Suprapubic skin (tissue), 4 donors: ENCODE measurements around the gene FNDC3A. TPM values are rescaled to one million over a fixed set of nuclear protein-coding genes. Genes with fewer than 3 reads are reported as not detected.

ENCODE experiments used
- DNase-seq, 2 donors: peaks; one replicate each; pipeline ENCODE4 v3.0.0-alpha.2; 2019; ENCODE audit warnings: low spot score in 2 of 2
- H3K27ac ChIP-seq: fragments of 200-600 bp; sonication (generic); one replicate; pipeline ENCODE4 v1.5.1; 2019
- H3K27me3 ChIP-seq: fragments of 200-600 bp; sonication (generic); one replicate; pipeline ENCODE4 v1.5.1; 2019
- H3K36me3 ChIP-seq: fragments of 200-600 bp; sonication (generic); one replicate; pipeline ENCODE4 v1.5.1; 2019
- H3K4me1 ChIP-seq: fragments of 200-600 bp; sonication (generic); one replicate; pipeline ENCODE4 v1.5.1; 2019
- H3K4me3 ChIP-seq: fragments of 200-600 bp; sonication (generic); one replicate; pipeline ENCODE4 v1.5.1; 2019; ENCODE audit warnings: mild to moderate bottlenecking
- H3K9me3 ChIP-seq: fragments of 200-600 bp; sonication (generic); one replicate; pipeline ENCODE4 v1.5.1; 2019
- EP300 ChIP-seq: sonication (generic); formaldehyde crosslinking; IDR thresholded peaks from one replicate; pipeline ENCODE4 v1.6.1; 2017; ENCODE audit warnings: antibody characterized with exemption
- POLR2A ChIP-seq, 2 donors: fragments of 450-650 bp; IDR thresholded peaks; one replicate each; pipeline ENCODE4 v1.6.1; 2017; ENCODE audit warnings: antibody characterized with exemption in 2 of 2, mild to moderate bottlenecking in 2 of 2, moderate library complexity in 2 of 2
- POLR2AphosphoS5 ChIP-seq, 3 donors: sonication (generic); formaldehyde crosslinking; IDR thresholded peaks; one replicate each; pipeline ENCODE4 v1.6.1; 2017; ENCODE audit warnings: antibody characterized with exemption in 3 of 3
- WGBS: methylation state at CpG from one replicate; pipeline ENCODE4 v1.1.5; 2018; 5-methylcytosine and 5-hydroxymethylcytosine counted together
- total RNA-seq, 4 donors: library from RNA; depleted of rRNA; stranded (reverse); fragments of >200 nt; gene quantifications; one replicate each; pipeline ENCODE4 v1.1.0, GENCODE V29; 2016
- TF ChIP-seq, protein P1 (sequence below), 2 donors: fragments of 200-600 bp in 1 of 2; fragments of 450-650 bp in 1 of 2; sonication (generic) in 1 of 2; IDR thresholded peaks; one replicate each; pipeline ENCODE4 v1.5.1; 2016 to 2019; ENCODE audit warnings: antibody characterized with exemption in 2 of 2, mild to moderate bottlenecking in 1 of 2, moderate library complexity in 1 of 2

Gene FNDC3A
- total RNA-seq, 4 donors from 2014 or later = 19.9 to 30.7 (median 24.9) TPM

DNA sequence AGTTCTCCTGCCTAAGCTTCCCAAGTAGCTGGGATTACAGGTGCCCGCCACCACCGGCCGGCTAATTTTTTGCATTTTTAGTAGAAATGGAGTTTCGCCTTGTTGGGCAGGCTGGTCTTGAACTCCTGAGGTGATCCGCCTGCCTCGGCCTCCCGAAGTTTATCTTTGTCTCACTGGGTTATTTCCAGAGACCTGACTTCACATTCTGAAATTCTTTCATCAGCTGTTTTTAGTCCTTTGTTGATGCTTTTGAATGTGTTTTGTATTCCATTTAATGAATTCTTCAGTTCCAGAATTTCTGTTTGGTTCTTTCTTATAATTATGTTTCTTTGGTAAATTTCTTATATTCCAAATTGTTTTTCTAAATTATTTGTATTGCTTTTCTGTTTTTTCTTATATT is 189.0 kb downstream of the FNDC3A start:
- WGBS = 95% methylated on average over 7 of the region's 7 CpGs
- peaks cover 30% of the 10 kb centered on the region for H3K36me3 ChIP-seq
- no peaks in the 10 kb centered on the region for H3K27me3 ChIP-seq
- H3K4me3 ChIP-seq = no peak overlapping the region
- no peak for TF ChIP-seq POLR2A (IDR thresholded peaks at IDR 0.05)
- no peak for TF ChIP-seq POLR2AphosphoS5 (IDR thresholded peaks at IDR 0.05)
- no peak for TF ChIP-seq EP300
- TF ChIP-seq, protein P1, sequence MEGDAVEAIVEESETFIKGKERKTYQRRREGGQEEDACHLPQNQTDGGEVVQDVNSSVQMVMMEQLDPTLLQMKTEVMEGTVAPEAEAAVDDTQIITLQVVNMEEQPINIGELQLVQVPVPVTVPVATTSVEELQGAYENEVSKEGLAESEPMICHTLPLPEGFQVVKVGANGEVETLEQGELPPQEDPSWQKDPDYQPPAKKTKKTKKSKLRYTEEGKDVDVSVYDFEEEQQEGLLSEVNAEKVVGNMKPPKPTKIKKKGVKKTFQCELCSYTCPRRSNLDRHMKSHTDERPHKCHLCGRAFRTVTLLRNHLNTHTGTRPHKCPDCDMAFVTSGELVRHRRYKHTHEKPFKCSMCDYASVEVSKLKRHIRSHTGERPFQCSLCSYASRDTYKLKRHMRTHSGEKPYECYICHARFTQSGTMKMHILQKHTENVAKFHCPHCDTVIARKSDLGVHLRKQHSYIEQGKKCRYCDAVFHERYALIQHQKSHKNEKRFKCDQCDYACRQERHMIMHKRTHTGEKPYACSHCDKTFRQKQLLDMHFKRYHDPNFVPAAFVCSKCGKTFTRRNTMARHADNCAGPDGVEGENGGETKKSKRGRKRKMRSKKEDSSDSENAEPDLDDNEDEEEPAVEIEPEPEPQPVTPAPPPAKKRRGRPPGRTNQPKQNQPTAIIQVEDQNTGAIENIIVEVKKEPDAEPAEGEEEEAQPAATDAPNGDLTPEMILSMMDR (IDR thresholded peaks at IDR 0.05) = no peak
- no peaks in the 10 kb centered on the region for H3K4me1 ChIP-seq
- DNase-seq = no peak
- H3K27ac ChIP-seq = no peak overlapping the region
- peaks cover 16% of the 10 kb centered on the region for H3K9me3 ChIP-seq

DNA sequence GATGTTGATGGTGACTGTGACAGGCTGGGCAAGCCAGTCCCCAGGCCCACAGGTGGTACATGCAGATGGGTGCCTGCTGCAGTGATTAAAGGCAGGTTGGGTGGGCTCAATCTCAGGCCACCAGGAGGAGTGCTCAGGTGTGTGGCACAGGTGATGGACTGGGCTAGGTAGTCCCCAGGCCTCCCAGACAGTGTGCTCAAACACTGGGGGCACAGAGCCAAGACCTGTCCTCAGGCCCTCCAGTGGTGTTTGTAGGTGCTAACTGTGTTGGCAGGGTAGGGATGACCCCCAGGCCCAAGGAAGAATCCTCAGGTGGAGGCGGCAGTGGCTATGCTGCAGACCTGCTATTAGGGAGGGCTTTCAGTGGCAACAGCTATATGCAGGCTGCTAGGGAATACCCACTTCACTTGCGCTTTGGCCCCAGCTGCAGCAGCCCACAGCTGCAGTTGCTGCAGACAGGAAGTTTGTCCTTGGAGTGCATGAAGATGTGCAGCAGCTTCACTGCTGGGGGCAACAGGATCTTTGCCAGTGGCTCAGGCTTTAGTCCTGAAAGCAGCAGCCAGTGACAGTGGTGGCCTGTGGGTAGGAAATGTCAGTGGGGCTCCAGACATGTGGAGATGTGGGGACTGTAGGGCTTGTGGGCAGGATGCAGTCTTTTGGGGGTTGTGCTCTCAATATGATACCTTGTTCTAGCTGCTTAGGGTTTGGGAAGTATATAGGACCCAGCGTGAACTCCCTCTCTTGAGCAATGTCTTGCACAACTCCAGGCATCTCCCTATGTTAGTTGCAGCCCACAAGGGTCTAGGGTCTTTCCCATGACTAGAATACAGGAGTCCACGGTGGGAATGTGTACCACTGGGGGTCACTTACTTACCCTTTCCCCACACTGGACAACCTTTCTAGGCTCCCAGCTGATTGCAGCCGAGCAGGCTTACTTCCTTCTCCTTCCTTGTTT is 190.4 kb downstream of the FNDC3A start:
- H3K36me3 ChIP-seq = peaks cover 30% of the 10 kb centered on the region
- no peak for TF ChIP-seq POLR2AphosphoS5 (IDR thresholded peaks at IDR 0.05)
- no peak for TF ChIP-seq EP300
- TF ChIP-seq, protein P1 (IDR thresholded peaks at IDR 0.05) = no peak
- no peak for TF ChIP-seq POLR2A (IDR thresholded peaks at IDR 0.05)
- no peak overlapping the region for H3K4me3 ChIP-seq
- WGBS = 95% methylated on average over 3 of the region's 5 CpGs
- no peaks in the 10 kb centered on the region for H3K4me1 ChIP-seq
- no peak for DNase-seq
- peaks cover 16% of the 10 kb centered on the region for H3K9me3 ChIP-seq
- no peak overlapping the region for H3K27ac ChIP-seq
- no peaks in the 10 kb centered on the region for H3K27me3 ChIP-seq

DNA sequence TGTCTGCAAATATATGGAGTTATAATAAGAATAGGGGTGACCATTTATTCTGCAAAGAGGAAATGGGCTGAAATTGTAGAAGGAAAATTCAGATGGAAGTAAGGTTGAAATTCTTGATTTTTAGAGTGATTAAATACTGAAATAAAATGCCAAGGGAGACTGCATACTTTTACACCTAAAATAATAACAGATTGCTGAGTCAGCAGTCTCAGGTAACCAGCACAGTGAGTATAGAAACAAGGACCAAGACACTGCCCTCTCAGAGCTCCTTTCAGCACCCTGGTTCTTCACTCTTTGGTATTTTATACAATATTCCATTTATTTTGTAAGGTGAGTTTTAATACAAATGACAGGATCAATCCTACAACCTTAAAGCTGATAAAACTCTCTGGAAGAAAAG is 195.6 kb downstream of the FNDC3A start:
- Histone ChIP-seq H3K36me3 (peaks cover 31% of the 10 kb centered on the region), H3K9me3 (no peaks in the 10 kb centered on the region), H3K4me1 (no peaks in the 10 kb centered on the region), H3K27me3 (no peaks in the 10 kb centered on the region), H3K4me3 (no peak overlapping the region), H3K27ac (no peak overlapping the region)
- TF ChIP-seq, protein P1 (IDR thresholded peaks at IDR 0.05) = no peak
- TF ChIP-seq EP300 (no peak), POLR2A (IDR thresholded peaks at IDR 0.05) (no peak), POLR2AphosphoS5 (IDR thresholded peaks at IDR 0.05) (no peak)
- DNase-seq = no peak

- Histone ChIP-seq H3K4me1 (no peaks in the 10 kb centered on the region), H3K4me3 (no peak overlapping the region), H3K9me3 (no peaks in the 10 kb centered on the region), H3K36me3 (peaks cover 46% of the 10 kb centered on the region), H3K27ac (no peak overlapping the region), H3K27me3 (no peaks in the 10 kb centered on the region)
- TF ChIP-seq POLR2A (IDR thresholded peaks at IDR 0.05) = no peak
- TF ChIP-seq, protein P1 (IDR thresholded peaks at IDR 0.05) = no peak
- TF ChIP-seq POLR2AphosphoS5 (IDR thresholded peaks at IDR 0.05) = no peak
- no peak for TF ChIP-seq EP300
- DNase-seq = no peak
- WGBS = 76% methylated on average over 1 of the region's 1 CpG
Measured at GRCh38 chr13:49183672-49184325, 208.1 kb downstream of the FNDC3A start.

DNA sequence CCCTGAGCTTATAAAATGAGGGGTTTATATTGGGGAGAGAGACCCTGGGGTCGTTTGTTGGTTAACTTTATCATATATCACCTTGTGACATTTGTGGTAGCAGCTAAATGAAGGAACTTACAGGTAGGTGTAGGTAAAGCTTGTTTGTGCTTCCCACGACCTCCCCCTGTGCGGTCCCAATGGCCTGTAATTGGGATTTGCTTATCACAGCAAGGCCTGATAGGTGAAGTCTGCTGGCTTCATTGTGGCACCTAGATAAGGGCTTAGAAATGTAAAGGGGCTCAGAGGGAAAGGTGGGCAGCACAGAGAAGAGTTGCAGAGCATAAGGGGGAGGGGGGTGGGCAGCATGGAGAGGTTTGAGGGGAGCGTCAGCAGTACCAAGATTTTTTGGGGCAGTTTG is 208.9 kb downstream of the FNDC3A start:
- H3K9me3 ChIP-seq = no peaks in the 10 kb centered on the region
- TF ChIP-seq EP300 (no peak), POLR2A (IDR thresholded peaks at IDR 0.05) (no peak), POLR2AphosphoS5 (IDR thresholded peaks at IDR 0.05) (no peak)
- TF ChIP-seq, protein P1 (IDR thresholded peaks at IDR 0.05) = no peak
- DNase-seq = no peak
- no peak overlapping the region for H3K27ac ChIP-seq
- H3K36me3 ChIP-seq = peaks cover 46% of the 10 kb centered on the region
- H3K27me3 ChIP-seq = no peaks in the 10 kb centered on the region
- WGBS = 73% methylated on average over 4 of the region's 4 CpGs
- no peaks in the 10 kb centered on the region for H3K4me1 ChIP-seq
- no peak overlapping the region for H3K4me3 ChIP-seq
